HCT116 (cell line): Measurements from ENCODE around the gene GRK1. TPM values are rescaled to one million over a fixed set of nuclear protein-coding genes. Genes with fewer than 3 reads are reported as not detected.

Experiments
- ATAC-seq: fragments of 200-7000 bp; cut with Tn5 transposase; 2 replicates; pipeline ENCODE4 v1.9.1; 2020; ENCODE audit warnings: mild to moderate bottlenecking, moderate library complexity
- BruUV-seq: library from RNA; stranded (reverse); fragments of 400-500 nt; replicated peaks from 2 replicates; lab custom pipeline; 2021; lab: Mats Ljungman, UMichigan
- CTCF ChIA-PET: fragments of 300-600 bp; sonication (Branson Sonifier 250); formaldehyde crosslinking; loops from one replicate; lab custom pipeline; 2021; ENCODE audit warnings: antibody characterized with exemption; lab: Charles Lee
- POLR2A ChIA-PET: fragments of 300-600, 350-600 bp; sonication (Branson Sonifier 250); formaldehyde crosslinking; loops from one replicate; lab custom pipeline; 2021; ENCODE audit warnings: antibody characterized with exemption; lab: Charles Lee
- RAD21 ChIA-PET, 2 experiments: fragments of 300-600 bp; sonication (Branson Sonifier 250); formaldehyde crosslinking; loops; one replicate each; lab custom pipeline; 2023; ENCODE audit warnings: low total read pairs in 2 of 2; ENCODE audit not compliant: uncharacterized antibody in 2 of 2, unreplicated experiment in 2 of 2, low non-redundant PET in 1 of 2; lab: Charles Lee
- DNase-seq: peaks from one replicate; pipeline ENCODE4 v3.0.0-alpha.2; 2010; ENCODE audit warnings: low read depth, low spot score
- H2AFZ ChIP-seq: fragments of 200-600 bp; shearing (Covaris generic), sonication (generic); 2 replicates; pipeline ENCODE4 v1.6.1; 2017; ENCODE audit warnings: low read depth, mixed run types, mixed read lengths, antibody characterized with exemption, low read length; ENCODE audit not compliant: poor library complexity, severe bottlenecking
- H3K27ac ChIP-seq: 2 replicates; pipeline ENCODE4 v1.5.1; 2012; ENCODE audit warnings: low read depth, low read length
- H3K27me3 ChIP-seq: fragments of 200-600 bp; sonication (generic); 2 replicates; pipeline ENCODE4 v1.6.1; 2016; ENCODE audit warnings: mixed run types, low read length, mixed read lengths; ENCODE audit not compliant: insufficient read depth
- H3K36me3 ChIP-seq, 2 experiments: fragments of 200-500 bp in 1 of 2; fragments of 200-600 bp in 1 of 2; sonication (Bioruptor generic) in 1 of 2; sonication (generic) in 1 of 2; 2 replicates each; pipeline versions ENCODE4 v1.5.1 to v1.6.1; 2014 to 2016; ENCODE audit warnings: low read length in 2 of 2, inconsistent platforms in 1 of 2, mixed read lengths in 1 of 2, mixed run types in 1 of 2; ENCODE audit not compliant: insufficient read depth in 2 of 2, control insufficient read depth in 1 of 2
- H3K4me1 ChIP-seq, 2 experiments: fragments of 200-600 bp in 1 of 2; sonication (generic) in 1 of 2; 2 replicates each; pipeline versions ENCODE4 v1.5.1 to v1.6.1; 2012 to 2017; ENCODE audit warnings: low read length in 2 of 2, inconsistent platforms in 1 of 2, mild to moderate bottlenecking in 1 of 2, mixed read lengths in 1 of 2, mixed run types in 1 of 2, moderate library complexity in 1 of 2; ENCODE audit not compliant: insufficient read depth in 2 of 2, control insufficient read depth in 1 of 2
- H3K4me2 ChIP-seq: fragments of 200-600 bp; sonication (generic); 2 replicates; pipeline ENCODE4 v1.6.1; 2017; ENCODE audit warnings: mixed run types, low read length, mixed read lengths
- H3K4me3 ChIP-seq, 2 experiments: fragments of 200-600 bp in 1 of 2; sonication (generic) in 1 of 2; replicated peaks in 1 of 2; 2 replicates each; pipeline ENCODE4 v1.5.1; 2011 to 2016; ENCODE audit warnings: low read length in 2 of 2, control low read depth in 1 of 2, low read depth in 1 of 2, mild to moderate bottlenecking in 1 of 2, mixed read lengths in 1 of 2, mixed run types in 1 of 2
- H3K79me2 ChIP-seq: fragments of 200-600 bp; sonication (generic); 2 replicates; pipeline ENCODE4 v1.6.1; 2017; ENCODE audit warnings: mild to moderate bottlenecking, mixed run types, low read length, moderate library complexity, mixed read lengths; ENCODE audit not compliant: insufficient read depth
- H3K9ac ChIP-seq: fragments of 200-600 bp; sonication (generic); 2 replicates; pipeline ENCODE4 v1.6.1; 2016; ENCODE audit warnings: low read length, mixed read lengths
- H3K9me2 ChIP-seq: fragments of 200-600 bp; sonication (generic), shearing (Covaris generic); 2 replicates; pipeline ENCODE4 v1.6.1; 2017; ENCODE audit warnings: mixed run types, mild to moderate bottlenecking, moderate library complexity; ENCODE audit not compliant: insufficient read depth
- H3K9me3 ChIP-seq, 2 experiments: fragments of 200-500 bp in 1 of 2; fragments of 200-600 bp in 1 of 2; sonication (Bioruptor generic) in 1 of 2; sonication (generic) in 1 of 2; 2 replicates each; pipeline ENCODE4 v1.6.1; 2014 to 2017; ENCODE audit warnings: low read length in 2 of 2, mixed read lengths in 2 of 2, inconsistent platforms in 1 of 2, low read depth in 1 of 2, mild to moderate bottlenecking in 1 of 2, mixed run types in 1 of 2, moderate library complexity in 1 of 2; ENCODE audit not compliant: control insufficient read depth in 1 of 2, insufficient read depth in 1 of 2
- H4K20me1 ChIP-seq: fragments of 200-600 bp; sonication (generic), shearing (Covaris generic); 2 replicates; pipeline ENCODE4 v1.6.1; 2017; ENCODE audit warnings: mixed run types, mild to moderate bottlenecking, moderate library complexity; ENCODE audit not compliant: insufficient read depth
- EGR1 ChIP-seq: IDR thresholded peaks from 2 replicates; pipeline ENCODE4 v1.6.1; 2012; ENCODE audit warnings: low read depth
- ELF1 ChIP-seq: IDR thresholded peaks from 2 replicates; pipeline ENCODE4 v1.6.1; 2012; ENCODE audit warnings: low read depth, borderline replicate concordance
- EZH2 ChIP-seq: fragments of 200-600 bp; sonication (generic); IDR thresholded peaks from 2 replicates; pipeline ENCODE4 v1.6.1; 2017; ENCODE audit warnings: antibody characterized with exemption, mixed run types
- EZH2phosphoT487 ChIP-seq: fragments of 200-600 bp; IDR thresholded peaks from 2 replicates; pipeline ENCODE4 v1.6.1; 2018; ENCODE audit warnings: antibody characterized with exemption, borderline replicate concordance
- POLR2A ChIP-seq: IDR thresholded peaks from 2 replicates; pipeline ENCODE4 v1.7.0; 2011; ENCODE audit warnings: borderline replicate concordance; ENCODE audit not compliant: insufficient read depth, insufficient read length; ENCODE audit errors: extremely low read depth
- POLR2AphosphoS5 ChIP-seq: IDR thresholded peaks from 2 replicates; pipeline ENCODE4 v1.6.1; 2011; ENCODE audit warnings: mild to moderate bottlenecking, low read depth, low read length, moderate library complexity
- RAD21 ChIP-seq: IDR thresholded peaks from 2 replicates; pipeline ENCODE4 v1.6.1; 2012; ENCODE audit warnings: low read depth, mild to moderate bottlenecking
- SP1 ChIP-seq: IDR thresholded peaks from 2 replicates; pipeline ENCODE4 v1.6.1; 2012; ENCODE audit warnings: low read depth
- SRF ChIP-seq: IDR thresholded peaks from 2 replicates; pipeline ENCODE4 v1.6.1; 2012; ENCODE audit warnings: low read depth
- TCF7L2 ChIP-seq: IDR thresholded peaks from 2 replicates; pipeline ENCODE4 v1.7.0; 2011; ENCODE audit warnings: borderline replicate concordance, inconsistent platforms; ENCODE audit not compliant: insufficient read depth, insufficient read length; ENCODE audit errors: extremely low read depth
- YY1 ChIP-seq: IDR thresholded peaks from 2 replicates; pipeline ENCODE4 v1.6.1; 2011; ENCODE audit warnings: low read length, low read depth, moderate library complexity, mild to moderate bottlenecking; ENCODE audit not compliant: insufficient replicate concordance; ENCODE audit errors: extremely low read depth
- ZFX ChIP-seq: fragments of 450-650 bp; IDR thresholded peaks from 2 replicates; pipeline ENCODE4 v1.6.1; 2017
- ZNF274 ChIP-seq: fragments of 200-500 bp; sonication (Bioruptor generic); IDR thresholded peaks from 2 replicates; pipeline ENCODE4 v1.6.1; 2014; ENCODE audit warnings: mild to moderate bottlenecking, low read depth, low read length, inconsistent platforms
- intact Hi-C: fragments of 100-400 bp; cut with micrococcal nuclease; formaldehyde crosslinking; loops from 2 replicates; pipeline ENCODE4 v1.10.0; 2022
- total RNA-seq: library from RNA; stranded (reverse); gene quantifications from one replicate; pipeline ENCODE4 v1.2.1, GENCODE V29; 2021; ENCODE audit not compliant: unreplicated experiment
- TF ChIP-seq, protein P1 (sequence below): IDR thresholded peaks from 2 replicates; pipeline ENCODE4 v1.6.1; 2012
- TF ChIP-seq, protein P2 (sequence below), 3 experiments: fragments of 200-600 bp in 1 of 3; sonication (generic) in 1 of 3; IDR thresholded peaks in 2 of 3; conservative IDR thresholded peaks in 1 of 3; 2 replicates each; pipeline ENCODE4 v1.5.1; 2012 to 2017; ENCODE audit warnings: low read depth in 2 of 3, low read length in 2 of 3, antibody characterized with exemption in 1 of 3, borderline replicate concordance in 1 of 3, control low read depth in 1 of 3, mild to moderate bottlenecking in 1 of 3, mixed read lengths in 1 of 3, mixed run types in 1 of 3, moderate library complexity in 1 of 3; ENCODE audit not compliant: insufficient read depth in 1 of 3
- TF ChIP-seq, protein P3 (sequence below): IDR thresholded peaks from 2 replicates; pipeline ENCODE4 v1.6.1; 2012

GRK1 gene
- total RNA-seq, 1 experiment from 2014 or later: not detected

DNA sequence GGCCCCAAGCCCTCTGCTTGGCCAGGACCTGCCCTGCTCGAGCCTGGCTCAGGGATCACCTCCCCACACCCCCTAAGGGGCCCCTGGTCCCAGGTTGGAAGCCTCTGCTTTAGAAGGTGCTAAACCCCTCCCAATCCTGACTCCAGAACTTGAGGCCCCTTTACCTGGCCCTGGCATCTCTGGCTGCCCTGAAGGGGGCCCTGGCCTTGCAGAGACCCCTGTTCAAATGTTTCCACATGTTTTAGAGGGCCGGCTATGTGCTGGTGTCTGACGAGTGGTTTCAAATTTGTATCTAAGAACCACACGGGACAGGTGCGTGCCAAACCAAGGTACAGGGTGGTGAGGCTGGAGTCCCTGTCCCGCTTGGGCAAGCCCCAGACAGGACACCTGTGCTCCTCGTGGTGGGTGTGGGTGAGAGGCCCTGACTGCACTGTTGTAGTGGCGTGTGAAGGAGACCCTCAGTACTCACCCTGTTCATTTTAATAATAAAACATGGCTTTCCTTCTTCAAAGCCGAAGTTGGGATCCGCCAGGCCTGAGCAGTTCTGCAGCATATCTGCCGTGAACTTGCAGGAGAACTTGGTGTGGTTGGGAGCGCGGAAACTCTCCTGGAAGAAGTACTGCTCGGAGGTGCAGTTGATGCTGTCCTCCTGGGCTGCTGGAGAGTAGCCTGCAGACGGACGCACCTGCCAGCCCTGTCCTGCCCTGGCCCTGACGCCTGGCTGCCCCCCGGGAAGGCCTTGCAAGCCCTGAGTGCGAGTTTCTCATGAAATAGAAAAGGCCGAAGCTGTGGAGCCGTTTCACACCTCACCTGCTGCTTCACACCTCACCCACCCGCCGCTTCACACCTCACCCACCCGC lies 14.4 kb upstream of the GRK1 start:
- no peak for TF ChIP-seq RAD21
- no TSS peak for BruUV-seq
- DNase-seq (no peak), ATAC-seq (no peak)
- POLR2A ChIA-PET: no interaction called here
- intact Hi-C loops: no loop called here
- no peak overlapping the region for H2AFZ ChIP-seq
- RAD21 ChIA-PET: no interaction called here
- CTCF ChIA-PET: no interaction called here
- no peaks in the 10 kb centered on the region for H3K79me2 ChIP-seq
- no peaks in the 10 kb centered on the region for H3K9me2 ChIP-seq
- no peak overlapping the region for H3K4me3 ChIP-seq
- H3K27me3 ChIP-seq: no peaks in the 10 kb centered on the region
- H3K9me3 ChIP-seq: no peaks in the 10 kb centered on the region
- H3K4me1 ChIP-seq: peaks cover under 1 to 2% of the 10 kb centered on the region in 2 experiments; a peak in 2 of 4 replicates
- no peak overlapping the region for H3K27ac ChIP-seq
- no peaks in the 10 kb centered on the region for H4K20me1 ChIP-seq
- no peaks in the 10 kb centered on the region for H3K36me3 ChIP-seq
- no peak overlapping the region for H3K9ac ChIP-seq
- no peak overlapping the region for H3K4me2 ChIP-seq

DNA sequence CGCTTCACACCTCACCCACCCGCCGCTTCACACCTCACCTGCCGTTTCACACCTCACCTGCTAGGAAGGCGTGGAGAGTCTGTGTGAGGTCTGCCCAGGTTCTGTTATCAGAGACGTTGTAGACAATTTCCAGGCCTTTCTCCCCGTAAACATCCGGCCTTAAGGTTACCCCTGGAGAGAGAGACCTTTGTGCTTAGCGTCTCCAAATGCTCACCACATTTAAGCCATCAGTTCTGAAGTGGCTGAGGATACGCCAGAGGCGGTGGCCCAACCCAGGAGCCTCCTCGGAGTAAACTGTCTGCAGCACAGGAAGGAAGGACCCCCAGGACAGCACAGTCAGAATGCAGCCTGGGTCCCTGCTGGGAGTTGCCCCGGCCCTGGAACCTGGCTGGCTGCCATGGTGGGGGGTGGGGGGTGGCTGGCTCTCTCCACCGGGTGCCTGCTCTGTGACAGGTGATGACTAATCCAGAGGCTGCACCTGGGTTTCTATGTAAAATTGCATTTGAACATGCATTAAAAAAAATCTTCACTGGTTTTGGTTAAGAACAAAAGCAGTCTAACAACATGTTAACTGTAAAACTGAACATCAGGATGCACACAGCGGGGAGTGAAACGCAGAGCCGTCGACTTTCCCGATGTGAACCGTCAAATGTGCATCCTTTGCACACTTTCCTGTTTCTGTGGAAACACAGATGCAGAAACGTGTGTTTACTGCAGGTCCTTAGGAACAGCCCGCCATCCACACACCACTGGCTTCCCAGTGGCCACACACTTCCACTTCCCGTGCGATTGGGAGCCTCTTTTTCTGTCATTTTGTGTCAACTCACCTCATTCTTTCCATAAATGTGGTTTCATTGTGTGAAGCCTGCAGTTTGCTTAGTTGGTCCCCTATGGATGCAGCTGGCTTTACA lies 13.5 kb upstream of the GRK1 start:
- ChIA-PET POLR2A (no interaction called here), RAD21 (no interaction called here), CTCF (no interaction called here)
- DNase-seq (no peak), ATAC-seq (no peak)
- Histone ChIP-seq H3K4me1 (no peaks in the 10 kb centered on the region), H3K27me3 (no peaks in the 10 kb centered on the region), H3K27ac (no peak overlapping the region), H3K9me3 (no peaks in the 10 kb centered on the region), H3K36me3 (no peaks in the 10 kb centered on the region), H4K20me1 (no peaks in the 10 kb centered on the region), H3K4me2 (no peak overlapping the region), H3K9ac (no peak overlapping the region), H3K79me2 (no peaks in the 10 kb centered on the region), H2AFZ (no peak overlapping the region), H3K9me2 (no peaks in the 10 kb centered on the region), H3K4me3 (no peak overlapping the region)
- no peak for TF ChIP-seq ELF1
- TF ChIP-seq POLR2AphosphoS5: no peak
- no peak for TF ChIP-seq EZH2phosphoT487
- no peak for TF ChIP-seq EZH2
- TF ChIP-seq, protein P1, sequence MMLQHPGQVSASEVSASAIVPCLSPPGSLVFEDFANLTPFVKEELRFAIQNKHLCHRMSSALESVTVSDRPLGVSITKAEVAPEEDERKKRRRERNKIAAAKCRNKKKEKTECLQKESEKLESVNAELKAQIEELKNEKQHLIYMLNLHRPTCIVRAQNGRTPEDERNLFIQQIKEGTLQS: no peak
- no peak for TF ChIP-seq SP1
- TF ChIP-seq ZNF274: no peak
- no peak for TF ChIP-seq ZFX
- TF ChIP-seq EGR1: no peak
- no peak for TF ChIP-seq YY1
- TF ChIP-seq, protein P2, sequence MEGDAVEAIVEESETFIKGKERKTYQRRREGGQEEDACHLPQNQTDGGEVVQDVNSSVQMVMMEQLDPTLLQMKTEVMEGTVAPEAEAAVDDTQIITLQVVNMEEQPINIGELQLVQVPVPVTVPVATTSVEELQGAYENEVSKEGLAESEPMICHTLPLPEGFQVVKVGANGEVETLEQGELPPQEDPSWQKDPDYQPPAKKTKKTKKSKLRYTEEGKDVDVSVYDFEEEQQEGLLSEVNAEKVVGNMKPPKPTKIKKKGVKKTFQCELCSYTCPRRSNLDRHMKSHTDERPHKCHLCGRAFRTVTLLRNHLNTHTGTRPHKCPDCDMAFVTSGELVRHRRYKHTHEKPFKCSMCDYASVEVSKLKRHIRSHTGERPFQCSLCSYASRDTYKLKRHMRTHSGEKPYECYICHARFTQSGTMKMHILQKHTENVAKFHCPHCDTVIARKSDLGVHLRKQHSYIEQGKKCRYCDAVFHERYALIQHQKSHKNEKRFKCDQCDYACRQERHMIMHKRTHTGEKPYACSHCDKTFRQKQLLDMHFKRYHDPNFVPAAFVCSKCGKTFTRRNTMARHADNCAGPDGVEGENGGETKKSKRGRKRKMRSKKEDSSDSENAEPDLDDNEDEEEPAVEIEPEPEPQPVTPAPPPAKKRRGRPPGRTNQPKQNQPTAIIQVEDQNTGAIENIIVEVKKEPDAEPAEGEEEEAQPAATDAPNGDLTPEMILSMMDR (IDR thresholded peaks at IDR 0.05 in 2 of 3, conservative IDR thresholded peaks at IDR 0.05 in 1 of 3; ENCODE audit: borderline replicate concordance in 1 of 3, insufficient read depth in 1 of 3, low read depth in 2 of 3, low read length in 2 of 3): no peak
- no peak for TF ChIP-seq TCF7L2
- TF ChIP-seq POLR2A: no peak
- TF ChIP-seq, protein P3, sequence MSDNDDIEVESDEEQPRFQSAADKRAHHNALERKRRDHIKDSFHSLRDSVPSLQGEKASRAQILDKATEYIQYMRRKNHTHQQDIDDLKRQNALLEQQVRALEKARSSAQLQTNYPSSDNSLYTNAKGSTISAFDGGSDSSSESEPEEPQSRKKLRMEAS: no peak
- no peak for TF ChIP-seq SRF
- no TSS peak for BruUV-seq
- intact Hi-C loops: no loop called here
